ENCODE results near the gene MAMDC2.

The MAMDC2 gene

DNA sequence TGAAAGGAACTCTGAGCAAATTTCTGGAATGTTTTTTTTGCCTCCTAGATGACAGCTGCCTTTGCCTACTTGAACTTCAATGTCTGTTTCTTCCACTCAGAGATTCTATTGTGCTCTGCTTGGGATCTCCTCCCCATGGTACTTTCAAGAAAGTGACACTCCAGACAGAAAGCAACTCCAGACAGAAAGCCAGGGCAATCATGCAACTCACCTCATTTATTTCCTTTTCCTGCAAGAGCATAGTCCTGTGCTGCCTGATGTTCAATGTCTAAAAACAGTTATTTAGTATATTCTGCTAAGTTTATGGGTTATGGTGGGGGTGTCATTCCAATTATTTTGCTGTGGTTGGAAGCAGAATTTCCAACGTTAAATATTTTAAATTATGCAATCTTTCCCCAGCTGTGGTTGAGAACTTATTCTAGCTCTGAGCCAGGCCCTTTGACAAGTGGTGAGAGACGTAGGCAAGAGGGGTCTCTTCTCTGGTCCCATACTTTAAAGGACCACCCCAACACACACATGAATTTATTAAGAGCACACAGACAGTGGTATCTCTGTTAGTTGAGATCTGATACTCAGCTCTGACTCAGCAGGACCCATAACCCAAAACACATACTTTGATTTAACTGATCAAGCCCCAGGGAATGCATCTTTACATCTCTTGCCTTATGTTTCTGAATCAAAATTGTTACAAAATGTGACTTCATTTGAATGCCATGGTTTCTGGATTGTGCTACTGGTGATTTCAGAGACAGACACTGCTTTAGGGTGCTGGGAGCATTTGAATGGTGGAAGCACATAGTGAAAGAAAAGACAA is 39.5 kb upstream of the MAMDC2 start:
- CTCF ChIA-PET, result no interaction called here
- TF ChIP-seq, protein P1, sequence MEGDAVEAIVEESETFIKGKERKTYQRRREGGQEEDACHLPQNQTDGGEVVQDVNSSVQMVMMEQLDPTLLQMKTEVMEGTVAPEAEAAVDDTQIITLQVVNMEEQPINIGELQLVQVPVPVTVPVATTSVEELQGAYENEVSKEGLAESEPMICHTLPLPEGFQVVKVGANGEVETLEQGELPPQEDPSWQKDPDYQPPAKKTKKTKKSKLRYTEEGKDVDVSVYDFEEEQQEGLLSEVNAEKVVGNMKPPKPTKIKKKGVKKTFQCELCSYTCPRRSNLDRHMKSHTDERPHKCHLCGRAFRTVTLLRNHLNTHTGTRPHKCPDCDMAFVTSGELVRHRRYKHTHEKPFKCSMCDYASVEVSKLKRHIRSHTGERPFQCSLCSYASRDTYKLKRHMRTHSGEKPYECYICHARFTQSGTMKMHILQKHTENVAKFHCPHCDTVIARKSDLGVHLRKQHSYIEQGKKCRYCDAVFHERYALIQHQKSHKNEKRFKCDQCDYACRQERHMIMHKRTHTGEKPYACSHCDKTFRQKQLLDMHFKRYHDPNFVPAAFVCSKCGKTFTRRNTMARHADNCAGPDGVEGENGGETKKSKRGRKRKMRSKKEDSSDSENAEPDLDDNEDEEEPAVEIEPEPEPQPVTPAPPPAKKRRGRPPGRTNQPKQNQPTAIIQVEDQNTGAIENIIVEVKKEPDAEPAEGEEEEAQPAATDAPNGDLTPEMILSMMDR (conservative IDR thresholded peaks at IDR 0.05; ENCODE audit: low read depth), result no peak
- no peak overlapping the region for H3K27ac ChIP-seq
- no peak for DNase-seq (ENCODE audit: low spot score)
- POLR2A ChIA-PET (ENCODE audit: low non-redundant PET), result no interaction called here

DNA sequence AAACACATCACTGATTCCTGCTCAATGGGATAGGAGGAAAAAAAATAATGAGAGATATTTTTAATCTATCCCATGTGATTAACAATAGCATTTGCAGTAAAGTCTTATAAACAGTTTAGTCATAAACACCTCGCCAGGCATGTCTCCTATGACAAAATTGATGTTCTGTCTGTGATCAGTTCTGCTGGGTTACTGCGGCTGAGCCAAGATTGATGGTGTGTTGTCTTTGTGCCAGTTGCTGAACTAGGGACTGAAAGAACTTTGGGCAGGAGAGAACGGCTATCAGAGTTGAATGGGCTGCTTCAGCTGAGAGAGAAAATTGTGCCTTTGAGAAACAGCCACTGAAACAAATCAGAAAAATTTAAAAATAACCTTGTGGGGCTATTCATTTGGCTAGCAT is 37.3 kb upstream of the MAMDC2 start:
- POLR2A ChIA-PET (ENCODE audit: low non-redundant PET), result no interaction called here

DNA sequence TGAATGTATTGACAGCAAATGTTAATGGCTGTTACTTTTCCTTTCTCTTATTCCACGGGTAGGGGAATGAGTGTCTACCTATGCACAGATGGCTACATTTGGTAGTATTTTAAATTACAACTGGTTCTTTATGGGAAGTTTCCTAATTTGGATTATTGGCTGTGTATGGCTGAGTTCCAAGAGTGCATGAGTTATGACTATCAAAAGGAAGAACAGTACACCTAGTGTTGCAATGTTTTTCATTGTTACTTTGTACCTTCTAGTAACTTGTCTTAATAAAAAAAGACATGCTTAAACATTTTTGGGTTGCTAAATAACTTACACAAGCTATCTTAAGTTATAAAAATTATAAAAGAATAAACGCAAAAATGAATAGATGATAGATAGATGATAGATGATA is 35.8 kb upstream of the MAMDC2 start:
- TF ChIP-seq, protein P1 (conservative IDR thresholded peaks at IDR 0.05; ENCODE audit: low read depth), result no peak
- CTCF ChIA-PET, result interaction anchor here (1.4 kb wide), 1 partner anchor 106 kb away, joined by 6 read pairs; no protein-coding TSS in a partner anchor
- H3K27ac ChIP-seq, result no peak overlapping the region
- POLR2A ChIA-PET (ENCODE audit: low non-redundant PET), result no interaction called here
- no peak for DNase-seq (ENCODE audit: low spot score)

More for the DNA sequence above, 37.3 kb upstream of the MAMDC2 start:
- H3K27ac ChIP-seq, result no peak overlapping the region
- CTCF ChIA-PET, result interaction anchor here (1.4 kb wide), 1 partner anchor 107 kb away, joined by 6 read pairs; no protein-coding TSS in a partner anchor
- TF ChIP-seq, protein P1 (conservative IDR thresholded peaks at IDR 0.05; ENCODE audit: low read depth), result no peak
- no peak for DNase-seq (ENCODE audit: low spot score)

DNA sequence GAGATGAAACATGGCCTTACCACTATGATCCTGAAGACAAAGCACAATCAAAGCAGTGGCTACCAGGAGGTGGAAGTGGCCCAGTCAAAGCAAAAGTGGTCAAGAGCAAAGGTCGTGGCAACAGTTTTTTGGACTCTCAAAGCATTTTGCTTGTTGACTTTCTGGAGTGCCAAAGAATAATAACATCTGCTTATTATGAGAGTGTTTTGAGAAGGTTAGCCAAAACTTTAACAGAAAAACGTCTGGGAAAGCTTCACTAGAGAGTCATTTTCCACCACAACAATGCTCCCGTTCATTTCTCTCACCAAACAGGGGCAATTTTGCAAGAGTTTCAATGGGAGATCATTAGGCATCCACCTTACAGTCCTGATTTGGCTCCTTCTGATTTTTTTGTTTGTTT is 33.6 kb upstream of the MAMDC2 start:
- no peak overlapping the region for H3K27ac ChIP-seq
- POLR2A ChIA-PET (ENCODE audit: low non-redundant PET), result no interaction called here
- CTCF ChIA-PET, result no interaction called here
- no peak for DNase-seq (ENCODE audit: low spot score)
- TF ChIP-seq, protein P1 (conservative IDR thresholded peaks at IDR 0.05; ENCODE audit: low read depth), result no peak

DNA sequence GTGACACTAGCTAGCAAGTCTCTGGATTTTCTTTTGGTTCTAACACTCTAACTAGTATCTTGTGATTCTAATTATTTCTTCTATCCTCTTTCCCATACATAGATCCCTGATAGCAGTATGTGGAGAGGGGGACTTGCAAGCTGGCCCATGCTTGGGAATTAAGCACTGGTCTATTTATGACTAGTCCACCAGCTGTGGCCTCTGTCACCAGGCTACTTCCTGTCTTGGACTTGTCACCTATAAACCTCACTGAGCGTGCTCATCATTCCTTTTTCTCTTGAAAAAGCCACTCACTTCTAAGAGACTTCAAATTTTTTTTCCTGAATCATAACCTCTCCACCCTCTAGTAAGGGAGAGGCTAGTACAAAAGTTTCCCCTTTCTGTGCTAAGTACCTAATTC is 32.3 kb upstream of the MAMDC2 start:
- H3K27ac ChIP-seq, result no peak overlapping the region
- CTCF ChIA-PET, result interaction anchor here (0.7 to 1.1 kb wide), 3 partner anchors 40 to 786 kb away, joined by 3 to 5 read pairs (median 4); no protein-coding TSS in a partner anchor
- POLR2A ChIA-PET (ENCODE audit: low non-redundant PET), result no interaction called here
- TF ChIP-seq, protein P1 (conservative IDR thresholded peaks at IDR 0.05; ENCODE audit: low read depth), result no peak
- DNase-seq (ENCODE audit: low spot score), result no peak

DNA sequence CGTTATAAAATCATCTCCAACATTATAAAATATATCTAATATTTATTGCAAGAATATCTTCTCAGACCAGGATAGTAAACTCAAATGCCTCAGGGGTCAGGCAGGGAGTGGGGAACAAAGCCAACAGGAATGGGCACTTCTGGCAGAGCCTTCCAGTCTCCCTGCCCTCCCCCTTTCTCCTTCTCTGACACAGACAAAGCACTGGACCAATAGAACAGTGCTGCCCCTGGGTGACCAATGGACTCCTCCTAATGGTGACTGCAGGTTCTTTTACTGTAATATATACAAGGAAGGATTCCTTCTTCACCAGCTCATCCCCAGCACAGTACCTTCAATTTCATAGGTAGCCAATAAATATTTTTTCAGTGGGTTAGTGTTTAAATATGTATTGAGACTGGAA is 31.1 kb upstream of the MAMDC2 start:
- POLR2A ChIA-PET (ENCODE audit: low non-redundant PET), result no interaction called here
- TF ChIP-seq, protein P1 (conservative IDR thresholded peaks at IDR 0.05; ENCODE audit: low read depth), result no peak
- no peak for DNase-seq (ENCODE audit: low spot score)
- CTCF ChIA-PET, result no interaction called here
- H3K27ac ChIP-seq, result peak overlapping the region; percentile 81; the same call in 1 of the 2 replicates
